K562 (cell line): ENCODE data around the gene EP300. TPM values are rescaled to one million over a fixed set of nuclear protein-coding genes. Genes with fewer than 3 reads are reported as not detected.

Experiments
- ADNP ChIP-seq: fragments of 200-800 bp; sonication (Bioruptor generic); IDR thresholded peaks from 2 replicates; pipeline ENCODE4 v1.6.1; 2016; ENCODE audit warnings: missing genetic modification characterization, missing compliant biosample characterization
- FOXA1 ChIP-seq: fragments of 450-650 bp; IDR thresholded peaks from 2 replicates; pipeline ENCODE4 v1.6.1; 2016; ENCODE audit warnings: mild to moderate bottlenecking, borderline replicate concordance
- IFI16 ChIP-seq: fragments of 250-450 bp; sonication (Bioruptor Pico); IDR thresholded peaks from 2 replicates; pipeline ENCODE4 v2.1.2; 2022; ENCODE audit warnings: mild to moderate bottlenecking, inconsistent platforms
- MCM5 ChIP-seq: fragments of 450-650 bp; IDR thresholded peaks from 2 replicates; pipeline ENCODE4 v1.6.1; 2016; ENCODE audit warnings: low read depth
- ZSCAN32 ChIP-seq: fragments of 450-650 bp; formaldehyde crosslinking; IDR thresholded peaks from 2 replicates; pipeline ENCODE4 v1.4.0; 2020; ENCODE audit warnings: mild to moderate bottlenecking, moderate library complexity
- polyA plus RNA-seq, 8 experiments: library from polyadenylated mRNA; depleted of rRNA in 4 of 8; stranded (reverse) in 5 of 8; unstranded in 3 of 8; fragments of >200 nt; fragmentation: Nextera tagmentation in 2 of 8; fragmentation: Illumina TruSeq in 1 of 8; extraction: Ambion mirVana in 2 of 8; extraction: Trizol in 1 of 8; gene quantifications; 2 replicates each; pipeline versions ENCODE4 v1.2.1 to v1.2.3, GENCODE V29; 2011 to 2014; ENCODE audit warnings: inconsistent platforms in 1 of 8, missing spikeins in 1 of 8
- total RNA-seq, 7 experiments: library from RNA; depleted of rRNA in 6 of 7; stranded (reverse); fragments of >200 nt in 6 of 7; fragmentation: Illumina TruSeq in 2 of 7; extraction: Trizol in 2 of 7; gene quantifications; 2 replicates each; pipeline versions ENCODE4 v1.2.1 to v1.2.3, GENCODE V29; 2011 to 2021; ENCODE audit warnings: low replicate concordance in 1 of 7
- TF ChIP-seq, protein P1 (sequence below), 2 experiments: fragments of 450-650 bp; formaldehyde crosslinking in 1 of 2; IDR thresholded peaks; 2 replicates each; pipeline versions ENCODE4 v1.4.0 to v1.6.1; 2014 to 2020; ENCODE audit warnings: mild to moderate bottlenecking in 2 of 2, borderline replicate concordance in 1 of 2, low read depth in 1 of 2

Gene EP300
- total and polyA plus RNA-seq, 9 of the 15 experiments (the other 6 are each of a cell fraction or from before 2014, with no cell fraction given), result 2.2 to 28.6 (median 10.9) TPM

GRCh38 chr22:41047801-41048211, 44.6 kb upstream of the EP300 start (continued):
- TF ChIP-seq, protein P1, sequence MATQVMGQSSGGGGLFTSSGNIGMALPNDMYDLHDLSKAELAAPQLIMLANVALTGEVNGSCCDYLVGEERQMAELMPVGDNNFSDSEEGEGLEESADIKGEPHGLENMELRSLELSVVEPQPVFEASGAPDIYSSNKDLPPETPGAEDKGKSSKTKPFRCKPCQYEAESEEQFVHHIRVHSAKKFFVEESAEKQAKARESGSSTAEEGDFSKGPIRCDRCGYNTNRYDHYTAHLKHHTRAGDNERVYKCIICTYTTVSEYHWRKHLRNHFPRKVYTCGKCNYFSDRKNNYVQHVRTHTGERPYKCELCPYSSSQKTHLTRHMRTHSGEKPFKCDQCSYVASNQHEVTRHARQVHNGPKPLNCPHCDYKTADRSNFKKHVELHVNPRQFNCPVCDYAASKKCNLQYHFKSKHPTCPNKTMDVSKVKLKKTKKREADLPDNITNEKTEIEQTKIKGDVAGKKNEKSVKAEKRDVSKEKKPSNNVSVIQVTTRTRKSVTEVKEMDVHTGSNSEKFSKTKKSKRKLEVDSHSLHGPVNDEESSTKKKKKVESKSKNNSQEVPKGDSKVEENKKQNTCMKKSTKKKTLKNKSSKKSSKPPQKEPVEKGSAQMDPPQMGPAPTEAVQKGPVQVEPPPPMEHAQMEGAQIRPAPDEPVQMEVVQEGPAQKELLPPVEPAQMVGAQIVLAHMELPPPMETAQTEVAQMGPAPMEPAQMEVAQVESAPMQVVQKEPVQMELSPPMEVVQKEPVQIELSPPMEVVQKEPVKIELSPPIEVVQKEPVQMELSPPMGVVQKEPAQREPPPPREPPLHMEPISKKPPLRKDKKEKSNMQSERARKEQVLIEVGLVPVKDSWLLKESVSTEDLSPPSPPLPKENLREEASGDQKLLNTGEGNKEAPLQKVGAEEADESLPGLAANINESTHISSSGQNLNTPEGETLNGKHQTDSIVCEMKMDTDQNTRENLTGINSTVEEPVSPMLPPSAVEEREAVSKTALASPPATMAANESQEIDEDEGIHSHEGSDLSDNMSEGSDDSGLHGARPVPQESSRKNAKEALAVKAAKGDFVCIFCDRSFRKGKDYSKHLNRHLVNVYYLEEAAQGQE (IDR thresholded peaks at IDR 0.05; ENCODE audit: borderline replicate concordance), result no peak
- TF ChIP-seq, protein P1 (CRISPR knock-in tag; IDR thresholded peaks at IDR 0.05; ENCODE audit: low read depth), result no peak
- no peak for TF ChIP-seq MCM5
- TF ChIP-seq IFI16 (CRISPR knock-in tag), result no peak
- no peak for TF ChIP-seq ZSCAN32 (CRISPR knock-in tag)
- no peak for TF ChIP-seq FOXA1
- TF ChIP-seq ADNP (tag), result no peak
